Measurements from ENCODE around the gene PRKAA1.
"Not testable (repeated sequence)": the region's sequence is repeated elsewhere in the genome, so short reads cannot be mapped to it uniquely, and the experiment has no call there.

PRKAA1 gene

GRCh38 chr5:40720069-40720468 is 78.1 kb downstream of the PRKAA1 start:
- DNase-seq = no peak

- no peak for DNase-seq
These were observed 80.9 kb downstream of the PRKAA1 start for GRCh38 chr5:40717281-40717680.

- no peak for DNase-seq
These were observed 81.6 kb downstream of the PRKAA1 start for GRCh38 chr5:40716590-40716989.

DNA sequence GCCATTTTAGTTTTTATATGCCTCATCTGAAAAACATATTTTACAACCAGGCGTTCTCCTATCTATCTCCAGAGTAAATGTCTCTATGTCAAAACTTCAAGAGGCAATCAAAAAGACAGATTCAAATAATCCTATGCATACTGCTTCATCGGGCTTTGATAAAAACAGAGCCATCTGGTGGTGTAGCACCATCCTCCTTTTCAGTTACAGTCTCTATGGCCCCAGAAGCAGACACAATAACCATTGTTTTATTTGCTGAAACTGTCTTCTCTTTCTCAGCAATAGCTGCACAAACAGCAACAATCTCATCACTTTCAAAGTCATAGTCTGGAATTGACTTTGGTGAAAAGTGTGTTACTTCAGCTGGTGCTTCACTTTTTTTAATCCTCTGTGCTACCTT is 82.2 kb downstream of the PRKAA1 start:
- peak; percentile 5 for DNase-seq

GRCh38 chr5:40714001-40714400 is 84.2 kb downstream of the PRKAA1 start:
- no peak for DNase-seq

GRCh38 chr5:40710575-40710974 is 87.6 kb downstream of the PRKAA1 start:
- DNase-seq = not testable (repeated sequence)
